Left cardiac atrium (tissue), 4 donors: ENCODE data around the gene PCSK4. TPM values are rescaled to one million over a fixed set of nuclear protein-coding genes. Genes with fewer than 3 reads are reported as not detected.
"Not testable (repeated sequence)": the region's sequence is repeated elsewhere in the genome, so short reads cannot be mapped to it uniquely, and the experiment has no call there.

Experiments
- ATAC-seq, 2 donors: fragments of 200-7000 bp; cut with Tn5 transposase; one replicate each; pipeline ENCODE4 v1.9.1; 2020; ENCODE audit warnings: mild to moderate bottlenecking in 2 of 2, moderate library complexity in 2 of 2
- DNase-seq: peaks from one replicate; pipeline ENCODE4 v3.0.0-alpha.2; 2020
- intact Hi-C, 2 donors: fragments of 100-400 bp; cut with DNase I; formaldehyde crosslinking; loops; one replicate each; pipeline versions ENCODE4 v1.14.1 to v1.15.1; 2022 to 2023
- total RNA-seq, 2 donors: library from RNA; stranded (reverse); fragmentation: NEBNext Ultra II Directional; extraction: Animal tissue kit (Norgen Biotek cat#: 25700); gene quantifications; one replicate each; pipeline ENCODE4 v1.2.1, GENCODE V29; 2021
- donor health status: DM: no; HTN: yes; CAD: no.
- donor health status: DM: no; HTN: yes; CAD: no; lungs with severe emphysema.
- donor health status: DM: yes; HTN: yes; CAD: no.
- donor health status: Dilated cardiomyopathy.

Gene PCSK4
- total RNA-seq, 2 donors from 2014 or later, result 0.89 to 1.6 TPM

GRCh38 chr19:1508507-1508856 is 18.3 kb upstream of the PCSK4 start:
- ATAC-seq (no peak), DNase-seq (no peak)
- intact Hi-C loops, result no loop called here

GRCh38 chr19:1507763-1508506 is 17.8 kb upstream of the PCSK4 start:
- ATAC-seq, result peak; percentile 91 to 93
- intact Hi-C loops, result no loop called here

GRCh38 chr19:1507192-1507660 is 17.1 kb upstream of the PCSK4 start:
- DNase-seq, result no peak
- intact Hi-C loops, result no loop called here
- ATAC-seq, result no peak

More at GRCh38 chr19:1507763-1508506, 17.8 kb upstream of the PCSK4 start:
- DNase-seq, result peak; percentile 95

GRCh38 chr19:1505991-1506881 is 16.1 kb upstream of the PCSK4 start:
- no peak for ATAC-seq
- no peak for DNase-seq
- intact Hi-C loops, result no loop called here

- no peak for ATAC-seq
Measured at GRCh38 chr19:1505012-1505411, 14.9 kb upstream of the PCSK4 start.

GRCh38 chr19:1503925-1504773 is 14.0 kb upstream of the PCSK4 start:
- ATAC-seq (no peak), DNase-seq (no peak)
- intact Hi-C loops, result no loop called here

More at GRCh38 chr19:1505012-1505411, 14.9 kb upstream of the PCSK4 start:
- intact Hi-C loops, result no loop called here
- DNase-seq, result no peak

- ATAC-seq (no peak), DNase-seq (peak; percentile 66)
- intact Hi-C loops, result no loop called here
Measured at GRCh38 chr19:1503089-1503924, 13.2 kb upstream of the PCSK4 start.

- ATAC-seq, result no peak
- intact Hi-C loops, result no loop called here
- peak; percentile 14 for DNase-seq
Measured at GRCh38 chr19:1502433-1503088, 12.4 kb upstream of the PCSK4 start.

- ATAC-seq (no peak), DNase-seq (no peak)
- intact Hi-C loops, result no loop called here
Measured at GRCh38 chr19:1501200-1501595, 11.0 kb upstream of the PCSK4 start.

- DNase-seq, ATAC-seq, intact Hi-C loops: not testable (repeated sequence)
Measured at GRCh38 chr19:1499231-1499630, 9.1 kb upstream of the PCSK4 start.

- intact Hi-C loops, result no loop called here
- DNase-seq (no peak), ATAC-seq (no peak)
Measured at GRCh38 chr19:1497578-1498235, 7.6 kb upstream of the PCSK4 start.

GRCh38 chr19:1496714-1497577 is 6.8 kb upstream of the PCSK4 start:
- no peak for DNase-seq
- intact Hi-C loops, result no loop called here
- no peak for ATAC-seq

GRCh38 chr19:1495799-1496713 is 5.9 kb upstream of the PCSK4 start:
- intact Hi-C loops, result no loop called here
- DNase-seq, result no peak
- no peak for ATAC-seq

- ATAC-seq (no peak), DNase-seq (no peak)
- intact Hi-C loops, result no loop called here
Measured at GRCh38 chr19:1495051-1495798, 5.1 kb upstream of the PCSK4 start.
